GM12891 (cell line): Measurements from ENCODE around the gene SMG7.

Experiments used
- PAX5 ChIP-seq: IDR thresholded peaks from 2 replicates; pipeline ENCODE4 v1.6.1; 2011; ENCODE audit warnings: low read length, moderate library complexity, mild to moderate bottlenecking; ENCODE audit not compliant: insufficient read depth, severe bottlenecking
- POLR2A ChIP-seq: IDR thresholded peaks from 2 replicates; pipeline ENCODE4 v1.6.1; 2011; ENCODE audit warnings: low read depth, low read length, control low read depth
- POLR2AphosphoS5 ChIP-seq: IDR thresholded peaks from 2 replicates; pipeline ENCODE4 v1.6.1; 2011; ENCODE audit warnings: low read depth, low read length, control low read depth
- SPI1 ChIP-seq: IDR thresholded peaks from 2 replicates; pipeline ENCODE4 v1.6.1; 2011; ENCODE audit warnings: low read depth, low read length, control low read depth

DNA sequence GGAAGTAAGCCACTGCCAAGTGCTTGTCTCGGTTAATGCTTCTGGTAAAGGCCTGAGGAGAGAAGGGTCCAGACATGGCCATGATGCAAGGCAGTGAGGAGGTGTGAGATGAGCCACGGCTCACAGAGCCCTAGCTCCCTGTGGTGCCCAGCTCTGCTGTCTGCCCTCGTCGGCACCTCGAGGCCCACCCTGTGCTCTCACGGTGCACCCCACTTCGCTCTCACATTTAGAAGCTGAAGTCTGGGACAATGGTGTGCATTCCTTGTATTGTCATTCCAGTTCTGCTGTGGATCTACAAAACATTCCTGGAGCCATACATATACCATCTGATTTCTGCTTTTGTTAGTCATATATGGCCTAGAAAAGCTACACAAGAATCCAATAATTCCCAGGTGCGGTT is 114.6 kb downstream of the SMG7 start:
- TF ChIP-seq POLR2AphosphoS5 (no peak), SPI1 (no peak), PAX5 (no peak), POLR2A (no peak)
